ENCODE data around the gene OTX2.

Gene OTX2

GRCh38 chr14:56796259-56796658, 14.0 kb downstream of the OTX2 start:
- DNase-seq (ENCODE audit: low spot score), result no peak

- DNase-seq (ENCODE audit: low spot score), result no peak
Measured at GRCh38 chr14:56795284-56795622, 15.0 kb downstream of the OTX2 start.

- DNase-seq (ENCODE audit: low spot score), result no peak
Measured at GRCh38 chr14:56794557-56795283, 15.6 kb downstream of the OTX2 start.

- no peak for DNase-seq (ENCODE audit: low spot score)
Measured at GRCh38 chr14:56794088-56794556, 16.2 kb downstream of the OTX2 start.

GRCh38 chr14:56789955-56790354, 20.3 kb downstream of the OTX2 start:
- DNase-seq (ENCODE audit: low spot score), result no peak

GRCh38 chr14:56787530-56787929, 22.7 kb downstream of the OTX2 start:
- no peak for DNase-seq (ENCODE audit: low spot score)

- no peak for DNase-seq (ENCODE audit: low spot score)
Measured at GRCh38 chr14:56782711-56783110, 27.6 kb downstream of the OTX2 start.

- DNase-seq (ENCODE audit: low spot score), result no peak
Measured at GRCh38 chr14:56774503-56774902, 35.8 kb downstream of the OTX2 start.

- DNase-seq (ENCODE audit: low spot score), result no peak
Measured at GRCh38 chr14:56770512-56770911, 39.8 kb downstream of the OTX2 start.

GRCh38 chr14:56760164-56760914, 49.9 kb downstream of the OTX2 start:
- DNase-seq (ENCODE audit: low spot score), result no peak

- DNase-seq (ENCODE audit: low spot score), result no peak
Measured at GRCh38 chr14:56759633-56760032, 50.6 kb downstream of the OTX2 start.

GRCh38 chr14:56759094-56759493, 51.2 kb downstream of the OTX2 start:
- no peak for DNase-seq (ENCODE audit: low spot score)

GRCh38 chr14:56754921-56755320, 55.4 kb downstream of the OTX2 start:
- DNase-seq (ENCODE audit: low spot score), result no peak

- DNase-seq (ENCODE audit: low spot score), result no peak
Measured at GRCh38 chr14:56753396-56753795, 56.9 kb downstream of the OTX2 start.

- no peak for DNase-seq (ENCODE audit: low spot score)
Measured at GRCh38 chr14:56752428-56752827, 57.9 kb downstream of the OTX2 start.

- no peak for DNase-seq (ENCODE audit: low spot score)
Measured at GRCh38 chr14:56751471-56751870, 58.8 kb downstream of the OTX2 start.
